H1 (cell line): Measurements from ENCODE around the gene SIK3. TPM values are rescaled to one million over a fixed set of nuclear protein-coding genes. Genes with fewer than 3 reads are reported as not detected.

Source experiments
- CTCF ChIA-PET: fragments of 300-600 bp; sonication (Branson Sonifier 250); formaldehyde crosslinking; loops from one replicate; lab custom pipeline; 2021; ENCODE audit not compliant: partially characterized antibody; lab: Charles Lee
- POLR2A ChIA-PET: fragments of 300-600 bp; sonication (Branson Sonifier 250); formaldehyde crosslinking; loops from one replicate; lab custom pipeline; 2021; ENCODE audit warnings: inconsistent platforms; ENCODE audit not compliant: partially characterized antibody; lab: Charles Lee
- DNase-seq, 2 experiments: peaks; one replicate each; pipeline versions ENCODE4 v3.0.0 to v3.0.0-alpha.2; 2010 to 2022; ENCODE audit warnings: low spot score in 2 of 2, low read depth in 1 of 2, mixed read lengths in 1 of 2
- FAIRE-seq: peaks from 2 replicates; lab custom pipeline; 2011; peaks lifted over from hg19 to GRCh38; lab: Jason Lieb, UNC
- H2AFZ ChIP-seq: 2 replicates; pipeline ENCODE4 v1.8.1; 2012; ENCODE audit warnings: low read length, inconsistent platforms
- H2AK5ac ChIP-seq: 2 replicates; pipeline ENCODE4 v1.6.1; 2013; ENCODE audit warnings: low read depth, low read length
- H2BK120ac ChIP-seq: replicated peaks from 2 replicates; pipeline ENCODE3; 2013; ENCODE audit warnings: low read depth, low read length, inconsistent platforms
- H2BK12ac ChIP-seq: 2 replicates; pipeline ENCODE4 v1.6.1; 2013; ENCODE audit warnings: low read depth, low read length
- H2BK15ac ChIP-seq: 2 replicates; pipeline ENCODE4 v1.6.1; 2013; ENCODE audit warnings: low read length
- H2BK20ac ChIP-seq: 2 replicates; pipeline ENCODE4 v1.6.1; 2013; ENCODE audit warnings: low read length
- H2BK5ac ChIP-seq: 2 replicates; pipeline ENCODE4 v1.6.1; 2013; ENCODE audit warnings: low read depth, low read length
- H3K14ac ChIP-seq: 2 replicates; pipeline ENCODE4 v1.6.1; 2013; ENCODE audit warnings: inconsistent platforms; ENCODE audit not compliant: insufficient read length
- H3K18ac ChIP-seq: 2 replicates; pipeline ENCODE4 v1.6.1; 2013; ENCODE audit warnings: low read length; ENCODE audit errors: extremely low read depth
- H3K23ac ChIP-seq: 2 replicates; pipeline ENCODE4 v1.6.1; 2013; ENCODE audit warnings: inconsistent platforms; ENCODE audit not compliant: insufficient read length
- H3K23me2 ChIP-seq: 2 replicates; pipeline ENCODE4 v1.6.1; 2013; ENCODE audit warnings: low read depth, low read length
- H3K27ac ChIP-seq: 2 replicates; pipeline ENCODE4 v1.6.1; 2011; ENCODE audit warnings: low read depth, low read length, inconsistent platforms
- H3K27me3 ChIP-seq, 4 experiments: replicated peaks in 1 of 4; 1 replicate in 1 of 4; 2 replicates in 3 of 4; pipeline versions ENCODE4 v1.6.1 to v1.8.1; 2011 to 2013; ENCODE audit warnings: low read length in 3 of 4, mild to moderate bottlenecking in 3 of 4, inconsistent platforms in 2 of 4, mixed read lengths in 2 of 4, moderate library complexity in 1 of 4; ENCODE audit not compliant: control insufficient read depth in 3 of 4, insufficient read depth in 3 of 4; ENCODE audit errors: extremely low read depth in 1 of 4
- H3K36me3 ChIP-seq, 4 experiments: 2 replicates each; pipeline versions ENCODE4 v1.6.1 to v1.8.1; 2011 to 2013; ENCODE audit warnings: mild to moderate bottlenecking in 4 of 4, low read length in 3 of 4, moderate library complexity in 2 of 4, control low read depth in 1 of 4, inconsistent platforms in 1 of 4; ENCODE audit not compliant: insufficient read depth in 4 of 4, control insufficient read depth in 2 of 4
- H3K4ac ChIP-seq: replicated peaks from 2 replicates; pipeline ENCODE3; 2013; ENCODE audit warnings: low read length, low read depth, mixed read lengths, inconsistent platforms; ENCODE audit not compliant: insufficient read length
- H3K4me1 ChIP-seq, 4 experiments: replicated peaks in 1 of 4; 1 replicate in 1 of 4; 2 replicates in 3 of 4; pipeline versions ENCODE4 v1.6.1 to v1.8.1; 2011 to 2013; ENCODE audit warnings: low read length in 3 of 4, inconsistent platforms in 2 of 4, mixed read lengths in 1 of 4; ENCODE audit not compliant: insufficient read depth in 4 of 4, control insufficient read depth in 3 of 4
- H3K4me2 ChIP-seq, 2 experiments: 2 replicates each; pipeline versions ENCODE4 v1.6.1 to v1.8.1; 2011 to 2013; ENCODE audit warnings: low read depth in 2 of 2, low read length in 2 of 2, control low read depth in 1 of 2, inconsistent platforms in 1 of 2, mild to moderate bottlenecking in 1 of 2; ENCODE audit not compliant: insufficient read depth in 1 of 2
- H3K4me3 ChIP-seq, 4 experiments: fragments of 200-600, 300-600 bp in 1 of 4; sonication (generic), shearing (Covaris generic), sonication (Bioruptor Twin) in 1 of 4; 2 replicates each; pipeline versions ENCODE4 v1.5.1 to v1.8.1; 2011 to 2016; ENCODE audit warnings: low read length in 4 of 4, low read depth in 3 of 4, control low read depth in 2 of 4, inconsistent platforms in 2 of 4, mild to moderate bottlenecking in 2 of 4, mixed read lengths in 1 of 4, moderate library complexity in 1 of 4; ENCODE audit not compliant: insufficient read depth in 2 of 4; ENCODE audit errors: extremely low read depth in 1 of 4
- H3K56ac ChIP-seq: replicated peaks from 2 replicates; pipeline ENCODE3; 2013; ENCODE audit warnings: low read depth, mild to moderate bottlenecking, mixed read lengths, low read length, inconsistent platforms; ENCODE audit not compliant: insufficient read length
- H3K79me1 ChIP-seq: 2 replicates; pipeline ENCODE4 v1.6.1; 2013; ENCODE audit warnings: low read depth, low read length, control low read depth
- H3K79me2 ChIP-seq, 2 experiments: 2 replicates each; pipeline versions ENCODE4 v1.6.1 to v1.8.1; 2012 to 2013; ENCODE audit warnings: low read length in 2 of 2, mild to moderate bottlenecking in 2 of 2, inconsistent platforms in 1 of 2; ENCODE audit not compliant: insufficient read depth in 2 of 2, control insufficient read depth in 1 of 2
- H3K9ac ChIP-seq, 4 experiments: replicated peaks in 1 of 4; 1 replicate in 1 of 4; 2 replicates in 3 of 4; pipeline versions ENCODE4 v1.6.1 to v1.8.1; 2011 to 2013; ENCODE audit warnings: low read depth in 3 of 4, low read length in 3 of 4, control low read depth in 2 of 4, mild to moderate bottlenecking in 2 of 4, moderate library complexity in 2 of 4, inconsistent platforms in 1 of 4; ENCODE audit errors: extremely low read depth in 1 of 4
- H3K9me3 ChIP-seq, 2 experiments: 2 replicates each; pipeline versions ENCODE4 v1.6.1 to v1.8.1; 2012 to 2013; ENCODE audit warnings: mild to moderate bottlenecking in 2 of 2, moderate library complexity in 2 of 2, control low read depth in 1 of 2, inconsistent platforms in 1 of 2, low read depth in 1 of 2, low read length in 1 of 2, mixed read lengths in 1 of 2; ENCODE audit not compliant: insufficient read depth in 2 of 2
- H4K20me1 ChIP-seq, 2 experiments: replicated peaks in 1 of 2; 2 replicates each; pipeline versions ENCODE3 to v1.8.1; 2011 to 2013; ENCODE audit warnings: inconsistent platforms in 2 of 2, low read length in 2 of 2, mild to moderate bottlenecking in 1 of 2; ENCODE audit not compliant: insufficient read depth in 2 of 2, control insufficient read depth in 1 of 2
- H4K5ac ChIP-seq: 2 replicates; pipeline ENCODE4 v1.6.1; 2013; ENCODE audit warnings: low read length, low read depth, mixed read lengths, inconsistent platforms; ENCODE audit not compliant: insufficient read length
- H4K8ac ChIP-seq: 2 replicates; pipeline ENCODE4 v1.8.0; 2013; ENCODE audit warnings: mild to moderate bottlenecking, moderate library complexity, low read length, inconsistent platforms; ENCODE audit not compliant: insufficient read depth; ENCODE audit errors: extremely low read depth
- H4K91ac ChIP-seq: replicated peaks from 2 replicates; pipeline ENCODE3; 2013; ENCODE audit warnings: low read length, mixed read lengths, inconsistent platforms; ENCODE audit not compliant: insufficient read length
- CREB1 ChIP-seq: IDR thresholded peaks from 2 replicates; pipeline ENCODE4 v1.6.1; 2012; ENCODE audit warnings: inconsistent platforms
- EZH2 ChIP-seq: fragments of 200-600 bp; sonication (generic); IDR thresholded peaks from 2 replicates; pipeline ENCODE4 v1.7.1; 2012; ENCODE audit warnings: low read depth, mild to moderate bottlenecking, moderate library complexity, low read length, inconsistent platforms; ENCODE audit not compliant: severe bottlenecking
- GTF2F1 ChIP-seq: IDR thresholded peaks from 2 replicates; pipeline ENCODE4 v1.6.1; 2012; ENCODE audit warnings: low read depth, low read length, improper control_type of control experiment, borderline replicate concordance
- KDM4A ChIP-seq: IDR thresholded peaks from one replicate; pipeline ENCODE4 v1.7.1; 2012; ENCODE audit warnings: low read depth, mild to moderate bottlenecking, moderate library complexity, low read length, inconsistent platforms; ENCODE audit not compliant: severe bottlenecking
- MAFK ChIP-seq: IDR thresholded peaks from 2 replicates; pipeline ENCODE4 v1.6.1; 2012; ENCODE audit warnings: low read depth, mild to moderate bottlenecking, improper control_type of control experiment, low read length
- RBBP5 ChIP-seq: IDR thresholded peaks from 2 replicates; pipeline ENCODE4 v1.7.1; 2012; ENCODE audit warnings: low read depth, mild to moderate bottlenecking, inconsistent platforms, low read length, moderate library complexity, borderline replicate concordance
- SP2 ChIP-seq: IDR thresholded peaks from 2 replicates; pipeline ENCODE4 v1.6.1; 2012; ENCODE audit warnings: mild to moderate bottlenecking, low read length, inconsistent platforms
- SRF ChIP-seq: IDR thresholded peaks from 2 replicates; pipeline ENCODE4 v1.6.1; 2011; ENCODE audit warnings: mild to moderate bottlenecking, low read depth, low read length, moderate library complexity
- TBP ChIP-seq: IDR thresholded peaks from 2 replicates; pipeline ENCODE4 v1.6.1; 2011; ENCODE audit warnings: low read depth, low read length, improper control_type of control experiment
- WGBS, 2 experiments: shearing (Covaris generic) in 1 of 2; methylation state at CpG; one replicate each; pipeline versions ENCODE4 v1.1.6 to v1.1.7; 2013 to 2015; ENCODE audit warnings: low lambda C conversion rate in 2 of 2, mixed read lengths in 2 of 2, inconsistent platforms in 1 of 2, low coverage in 1 of 2, missing lambda C conversion rate in 1 of 2; ENCODE audit not compliant: insufficient replicate concordance in 2 of 2, insufficient coverage in 1 of 2, insufficient read length in 1 of 2; ENCODE audit errors: extremely low coverage in 1 of 2, missing lambda C conversion rate in 1 of 2; 5-methylcytosine and 5-hydroxymethylcytosine counted together
- polyA plus RNA-seq, 7 experiments: library from polyadenylated mRNA; depleted of rRNA in 3 of 7; stranded (reverse) in 5 of 7; unstranded in 2 of 7; fragments of >200 nt in 5 of 7; fragments of 200-250 nt in 2 of 7; gene quantifications; 1 replicate in 5 of 7; 2 replicates in 1 of 7; 4 replicates in 1 of 7; pipeline versions ENCODE4 v1.2.1 to v1.2.3, GENCODE V29; 2011 to 2013; ENCODE audit warnings: missing spikeins in 2 of 7, mixed read lengths in 2 of 7
- total RNA-seq: library from RNA; stranded (reverse); fragmentation: NEBNext Ultra II Directional; extraction: Animal tissue kit (Norgen Biotek cat#: 25700); gene quantifications from 2 replicates; pipeline ENCODE4 v1.2.1, GENCODE V29; 2021

SIK3 gene
- total and polyA plus RNA-seq, 2 of the 8 experiments (the other 6 are each of a cell fraction or from before 2014, with no cell fraction given) = 19.9 to 32.1 TPM

GRCh38 chr11:116917632-116918031, 180.6 kb downstream of the SIK3 start:
- peaks cover 0 to 2% of the 10 kb centered on the region in 2 experiments for H4K20me1 ChIP-seq
- H3K18ac ChIP-seq = no peak overlapping the region
- H4K91ac ChIP-seq = no peak overlapping the region
- H2BK5ac ChIP-seq = no peak overlapping the region
- no peaks in the 10 kb centered on the region for H3K27me3 ChIP-seq
- 0 to 82% methylated on average over 2 to 5 of the region's 5 CpGs for WGBS, 2 experiments
- H4K5ac ChIP-seq = no peak overlapping the region
- H3K23ac ChIP-seq = no peak overlapping the region
- no peak overlapping the region for H3K4ac ChIP-seq
- DNase-seq (no peak), FAIRE-seq (no peak)
- no peak overlapping the region for H2BK120ac ChIP-seq
- no peak overlapping the region for H2BK15ac ChIP-seq
- CTCF ChIA-PET = interaction anchor here (0.7 to 4.8 kb wide), 10 partner anchors 8 to 221 kb away, joined by 3 to 19 read pairs (median 4); no protein-coding TSS in a partner anchor
- no peak overlapping the region for H3K56ac ChIP-seq
- H3K14ac ChIP-seq = no peak overlapping the region
- no peaks in the 10 kb centered on the region for H3K79me2 ChIP-seq
- H3K4me2 ChIP-seq = no peak overlapping the region
- H3K36me3 ChIP-seq = no peaks in the 10 kb centered on the region
- no peaks in the 10 kb centered on the region for H3K4me1 ChIP-seq
- H3K4me3 ChIP-seq = no peak overlapping the region
- H2AFZ ChIP-seq = no peak overlapping the region
- H3K9me3 ChIP-seq = no peaks in the 10 kb centered on the region
- no peak overlapping the region for H4K8ac ChIP-seq
- H3K9ac ChIP-seq = no peak overlapping the region
- H2BK12ac ChIP-seq = no peak overlapping the region
- H3K79me1 ChIP-seq = no peaks in the 10 kb centered on the region; the same call in 1 of the 2 replicates
- H2BK20ac ChIP-seq = no peak overlapping the region
- H2AK5ac ChIP-seq = no peak overlapping the region
- POLR2A ChIA-PET = interaction anchor here (1.0 to 1.2 kb wide), 2 partner anchors 8 to 9 kb away, joined by 3 to 4 read pairs; no protein-coding TSS in a partner anchor
- TF ChIP-seq KDM4A (no peak), RBBP5 (no peak), MAFK (no peak), GTF2F1 (no peak), SP2 (no peak), CREB1 (no peak), SRF (no peak), EZH2 (no peak), TBP (no peak)
- H3K27ac ChIP-seq = no peak overlapping the region
- H3K23me2 ChIP-seq = no peaks in the 10 kb centered on the region
